ENCODE results near the gene BCL2L2.
"Not testable (repeated sequence)": the region's sequence is repeated elsewhere in the genome, so short reads cannot be mapped to it uniquely, and the experiment has no call there.

The BCL2L2 gene, protein sequence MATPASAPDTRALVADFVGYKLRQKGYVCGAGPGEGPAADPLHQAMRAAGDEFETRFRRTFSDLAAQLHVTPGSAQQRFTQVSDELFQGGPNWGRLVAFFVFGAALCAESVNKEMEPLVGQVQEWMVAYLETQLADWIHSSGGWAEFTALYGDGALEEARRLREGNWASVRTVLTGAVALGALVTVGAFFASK

GRCh38 chr14:23306412-23307145 lies at the start of gene BCL2L2:
Gene BCL2L2, plus strand, starts transcription at chr14:23306833. Its CDS starts 935 bp downstream, at chr14:23307768.
- peak; percentile 75 to 92 (median 82) for DNase-seq

DNA sequence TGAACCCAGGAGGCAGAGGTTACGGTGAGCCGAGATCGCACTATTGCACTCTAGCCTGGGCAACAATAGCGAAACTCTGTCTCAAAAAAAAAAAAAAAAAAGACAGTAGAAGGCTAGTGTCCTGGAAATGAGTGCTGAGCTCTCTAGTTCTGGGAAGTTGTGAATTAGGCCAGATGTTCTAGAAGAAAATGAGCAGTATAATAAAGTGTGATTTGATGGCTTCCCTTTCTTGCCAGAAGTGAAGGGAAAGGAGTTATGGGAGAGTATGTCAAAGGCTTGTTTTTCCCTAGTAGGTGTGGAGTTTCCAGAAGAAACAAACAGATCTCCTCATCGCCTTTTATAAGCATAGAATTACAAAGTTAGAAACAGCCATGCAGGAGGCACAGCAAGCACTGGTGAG lies 48.4 kb upstream of the BCL2L2 start:
- DNase-seq: no peak

GRCh38 chr14:23259426-23259825 lies 47.2 kb upstream of the BCL2L2 start:
- peak; percentile 53 to 68 (median 64) for DNase-seq

DNA sequence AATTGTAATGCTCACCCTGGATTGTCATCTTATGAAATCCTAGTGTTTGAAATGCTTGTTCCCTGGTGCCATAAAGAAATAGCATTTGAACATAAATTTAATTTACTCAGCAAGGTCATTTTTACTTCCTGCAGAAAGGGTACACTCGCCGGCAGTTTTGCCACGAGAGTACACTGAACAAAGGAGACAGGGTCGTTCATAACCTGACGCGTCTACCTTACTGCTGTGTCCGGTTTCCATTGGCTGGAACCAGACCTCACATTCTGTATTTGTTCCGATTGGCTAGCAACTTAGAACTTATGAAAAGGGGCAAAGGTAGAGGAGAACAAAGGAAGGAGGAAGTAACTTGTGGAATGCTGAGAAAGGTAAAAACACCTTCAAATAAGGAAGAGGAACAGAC lies 45.8 kb upstream of the BCL2L2 start:
- DNase-seq: not testable (repeated sequence)

GRCh38 chr14:23269193-23269592 lies 37.4 kb upstream of the BCL2L2 start:
- no peak for DNase-seq

GRCh38 chr14:23275412-23275811 lies 31.2 kb upstream of the BCL2L2 start:
- no peak for DNase-seq

DNA sequence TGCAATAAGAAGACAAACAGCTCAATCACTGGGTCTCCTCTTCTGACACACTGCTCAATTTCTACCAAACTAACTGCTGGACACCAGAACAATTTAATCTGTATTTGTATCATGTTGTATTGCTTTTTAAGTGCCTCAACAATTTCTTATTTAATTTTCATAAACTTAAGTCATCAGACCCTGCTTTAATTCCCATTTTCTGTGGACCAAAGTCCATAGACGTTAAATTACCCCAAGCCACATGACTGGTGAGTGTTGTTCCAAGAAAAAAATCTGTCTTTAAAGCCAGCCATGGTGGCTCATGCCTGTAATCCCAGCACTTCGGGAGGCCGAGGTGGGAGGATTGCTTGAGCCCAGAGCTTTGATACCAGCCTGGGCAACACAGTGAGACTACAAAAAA lies 29.4 kb upstream of the BCL2L2 start:
- DNase-seq: no peak

GRCh38 chr14:23277928-23278327 lies 28.7 kb upstream of the BCL2L2 start:
- not testable (repeated sequence) for DNase-seq

- DNase-seq: no peak
These were observed 25.4 kb upstream of the BCL2L2 start for GRCh38 chr14:23281247-23281646.

- peak; percentile 54 to 59 (median 59) for DNase-seq
These were observed 21.7 kb upstream of the BCL2L2 start for GRCh38 chr14:23284654-23285529.

GRCh38 chr14:23285530-23286019 lies 21.1 kb upstream of the BCL2L2 start:
- DNase-seq: no peak

DNA sequence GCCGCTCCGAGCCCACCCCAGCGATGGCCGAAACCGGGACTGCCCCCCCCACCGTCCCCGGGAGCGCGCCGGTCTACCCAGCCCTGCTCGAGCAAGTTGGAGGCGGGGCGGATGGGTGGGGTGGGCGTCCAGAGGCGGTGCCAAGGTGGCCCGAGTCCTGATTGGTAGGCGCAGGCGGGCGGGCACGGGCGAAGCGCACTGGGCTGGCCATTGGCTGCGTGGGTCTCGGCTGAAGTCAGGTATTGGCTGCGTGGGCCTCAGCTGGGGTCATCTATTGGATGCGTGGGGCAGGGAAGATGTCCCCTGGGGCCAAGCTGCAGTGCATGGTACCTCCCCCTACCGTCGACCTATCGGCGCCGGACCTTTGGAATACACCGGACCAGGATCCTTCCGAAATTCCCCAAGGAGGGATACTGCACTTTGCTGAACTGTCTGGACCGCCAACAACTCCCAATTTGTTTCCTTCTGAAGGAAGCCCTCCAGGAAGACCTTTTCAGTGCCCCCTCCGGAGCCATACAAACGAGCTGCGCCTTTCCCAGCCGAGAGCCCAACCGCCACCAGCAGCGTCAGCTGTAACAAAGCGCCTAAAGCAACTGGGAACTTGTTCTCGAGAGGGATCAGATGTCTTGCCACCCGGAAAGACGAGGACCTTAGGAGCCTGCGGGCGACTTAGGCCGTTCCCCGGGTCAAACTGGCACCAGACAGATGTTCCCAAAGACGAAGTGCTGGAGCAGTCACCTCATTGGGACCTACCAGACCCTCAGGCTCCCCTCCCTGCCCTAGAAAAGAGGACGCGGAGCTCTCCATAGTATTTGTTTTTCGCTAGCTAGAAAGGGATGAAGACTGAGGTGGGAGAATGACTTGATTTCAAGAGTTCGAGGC lies 20.4 kb upstream of the BCL2L2 start, which contains the start of gene HOMEZ:
Gene HOMEZ, minus strand, starts transcription at position 113 of the 882 bp plus-strand sequence. CDS start 180 bp downstream, outside the sequence.
- DNase-seq: peak; percentile 98

DNA sequence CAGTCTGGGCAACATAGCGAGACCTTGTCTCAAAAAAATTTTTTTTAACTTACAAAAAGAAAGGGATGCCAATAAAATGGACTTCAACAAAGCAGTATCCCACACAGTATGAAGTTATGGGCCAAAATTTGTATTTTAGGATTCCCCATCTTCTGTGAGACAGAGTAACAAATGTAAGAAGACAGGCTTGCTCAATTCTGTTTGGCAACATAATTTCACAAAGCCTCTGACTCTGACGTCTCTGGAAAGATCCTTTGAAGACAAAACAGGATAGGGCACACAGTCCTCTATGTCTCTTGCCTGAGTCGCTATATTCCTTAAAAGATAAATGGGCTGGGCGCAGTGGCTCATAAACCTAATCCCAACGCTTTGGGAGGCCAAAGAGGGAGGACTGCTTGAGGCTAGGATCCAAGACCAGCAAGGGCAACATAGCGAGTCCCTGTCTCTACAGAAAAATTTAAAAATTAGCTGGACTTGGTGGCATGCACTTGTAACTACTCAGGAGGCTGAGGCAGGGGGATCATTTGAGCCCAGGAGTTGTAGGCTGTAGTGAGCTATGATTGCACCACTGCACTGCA lies 19.6 kb upstream of the BCL2L2 start:
- DNase-seq: peak; percentile 32 to 53 (median 50)

GRCh38 chr14:23294734-23295561 lies 11.7 kb upstream of the BCL2L2 start:
- peak; percentile 69 to 86 (median 80) for DNase-seq

- DNase-seq: peak in 1 of 3 donors; percentile 17
These were observed 10.4 kb upstream of the BCL2L2 start for GRCh38 chr14:23296012-23296777.

- peak in 1 of 3 donors; percentile 13 for DNase-seq
These were observed 9.5 kb upstream of the BCL2L2 start for GRCh38 chr14:23297096-23297495.

DNA sequence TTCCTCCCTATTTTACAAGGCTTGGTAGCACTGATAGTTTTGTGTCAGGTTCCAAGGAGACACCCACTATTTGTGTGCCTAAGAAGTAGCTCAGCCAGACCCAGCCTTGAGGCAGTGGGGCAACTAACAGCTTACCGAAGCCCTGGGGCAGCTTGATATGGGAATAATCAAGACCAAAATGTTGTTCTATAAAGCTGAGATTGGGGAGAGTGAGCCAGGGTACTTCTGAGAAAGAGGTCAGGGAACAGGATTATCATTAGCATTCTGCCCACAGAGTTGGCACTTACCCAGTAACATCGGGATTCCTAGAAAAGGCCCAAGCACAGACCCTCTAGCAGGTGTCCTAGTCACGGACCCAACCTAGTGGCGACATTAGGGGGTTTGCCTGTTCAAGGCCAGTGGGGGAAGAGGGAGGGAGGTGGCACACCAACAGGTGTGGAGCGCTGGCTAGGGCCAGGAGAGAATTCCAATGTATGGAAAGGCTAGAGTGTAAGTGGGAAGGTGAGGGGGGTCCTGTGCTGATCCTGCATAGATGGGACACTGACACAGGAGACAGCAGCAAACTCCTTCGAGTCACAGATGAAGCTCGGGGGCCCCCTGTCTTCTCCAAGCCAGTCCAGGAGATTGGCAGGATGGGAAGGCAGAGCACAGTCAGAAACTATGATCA lies 8.9 kb upstream of the BCL2L2 start:
- DNase-seq: no peak

DNA sequence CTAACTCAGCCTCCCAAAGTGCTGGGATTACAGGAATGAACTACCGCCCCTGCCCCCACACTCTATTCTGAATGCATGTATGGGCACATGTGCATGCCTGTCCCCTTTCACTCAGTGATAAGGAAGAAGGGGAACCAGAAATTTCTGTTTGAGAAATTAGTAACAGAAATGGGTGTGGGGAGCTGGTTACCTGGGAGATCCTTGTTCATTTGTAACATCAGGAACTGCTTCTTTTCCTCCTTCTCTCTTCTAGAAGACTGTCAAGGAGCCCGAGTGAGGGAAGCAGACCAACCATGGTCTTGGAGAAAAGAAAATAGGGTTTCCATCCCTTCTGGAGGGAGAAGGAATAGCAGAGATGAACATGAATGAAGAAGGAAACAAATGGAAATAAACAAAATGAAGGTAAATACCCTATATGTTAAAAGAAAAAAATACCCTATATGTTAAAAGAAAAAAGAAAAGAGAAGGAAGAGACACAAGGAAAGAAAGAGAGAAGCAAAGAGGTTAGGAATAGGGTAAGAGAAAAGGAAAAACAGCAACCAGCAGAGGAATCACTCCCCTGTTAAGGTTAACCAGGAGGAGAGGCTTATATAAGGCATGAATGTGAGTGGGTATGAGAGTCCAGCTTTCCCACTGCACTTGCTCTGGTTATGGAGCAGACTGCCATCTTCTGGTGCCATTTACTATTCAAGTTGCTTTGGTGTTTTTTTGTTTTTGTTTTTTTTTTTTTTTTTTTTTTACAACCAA lies 7.2 kb upstream of the BCL2L2 start:
- peak; percentile 64 to 76 (median 69) for DNase-seq

Data from suppressor macrophage treated with lipopolysaccharide for 1 hour (primary cell).